H4 (cell line): ENCODE data around the gene SLITRK1. TPM values are rescaled to one million over a fixed set of nuclear protein-coding genes. Genes with fewer than 3 reads are reported as not detected.

Experiments
- DNase-seq: peaks from one replicate; pipeline ENCODE4 v3.0.0-alpha.2; 2015; ENCODE audit warnings: low spot score
- total RNA-seq: library from RNA; depleted of rRNA; stranded (reverse); fragments of >200 nt; shearing (Covaris generic); gene quantifications from 2 replicates; pipeline ENCODE4 v1.2.3, GENCODE V29; 2014; rRNA removed

SLITRK1 gene, protein sequence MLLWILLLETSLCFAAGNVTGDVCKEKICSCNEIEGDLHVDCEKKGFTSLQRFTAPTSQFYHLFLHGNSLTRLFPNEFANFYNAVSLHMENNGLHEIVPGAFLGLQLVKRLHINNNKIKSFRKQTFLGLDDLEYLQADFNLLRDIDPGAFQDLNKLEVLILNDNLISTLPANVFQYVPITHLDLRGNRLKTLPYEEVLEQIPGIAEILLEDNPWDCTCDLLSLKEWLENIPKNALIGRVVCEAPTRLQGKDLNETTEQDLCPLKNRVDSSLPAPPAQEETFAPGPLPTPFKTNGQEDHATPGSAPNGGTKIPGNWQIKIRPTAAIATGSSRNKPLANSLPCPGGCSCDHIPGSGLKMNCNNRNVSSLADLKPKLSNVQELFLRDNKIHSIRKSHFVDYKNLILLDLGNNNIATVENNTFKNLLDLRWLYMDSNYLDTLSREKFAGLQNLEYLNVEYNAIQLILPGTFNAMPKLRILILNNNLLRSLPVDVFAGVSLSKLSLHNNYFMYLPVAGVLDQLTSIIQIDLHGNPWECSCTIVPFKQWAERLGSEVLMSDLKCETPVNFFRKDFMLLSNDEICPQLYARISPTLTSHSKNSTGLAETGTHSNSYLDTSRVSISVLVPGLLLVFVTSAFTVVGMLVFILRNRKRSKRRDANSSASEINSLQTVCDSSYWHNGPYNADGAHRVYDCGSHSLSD
- not detected in 2 replicates for total RNA-seq

DNA sequence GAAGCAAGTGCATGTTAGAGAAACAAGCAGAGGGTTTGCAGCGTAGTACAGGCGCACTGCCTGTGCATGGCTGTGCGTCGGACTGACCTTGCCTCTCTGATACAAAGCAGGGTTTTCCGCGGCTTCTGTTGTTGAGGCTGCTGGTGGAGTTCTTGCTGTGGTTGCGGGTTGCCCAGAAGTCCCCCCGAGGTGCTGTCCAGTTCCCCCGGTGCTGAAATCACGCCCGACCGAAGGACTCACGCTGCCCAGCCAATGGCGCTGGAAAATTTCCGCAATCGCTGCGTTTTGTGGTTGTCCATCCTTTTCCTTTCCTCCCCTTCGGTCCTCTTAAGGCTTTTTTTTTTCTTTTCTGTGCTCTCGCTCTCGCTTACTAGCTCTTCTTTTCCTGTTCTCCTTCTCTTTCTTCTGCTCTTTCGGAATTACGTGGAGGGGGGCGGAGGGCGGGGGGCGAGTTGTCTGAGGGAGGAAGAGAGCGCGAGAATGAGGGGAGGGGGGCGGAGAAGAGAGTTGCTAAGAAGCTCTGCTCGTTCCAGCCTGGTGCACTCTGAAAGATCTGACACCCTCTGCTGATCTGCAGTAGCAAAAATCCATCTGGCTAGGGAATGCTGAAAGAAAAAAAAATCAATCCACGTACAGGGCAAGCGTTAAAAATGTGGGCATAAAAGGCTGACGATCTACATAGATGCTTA lies at the start of gene SLITRK1:
TSS of gene SLITRK1 (minus strand) at position 558 of the 689 bp plus-strand sequence. CDS start 967 bp downstream, outside the sequence.
- DNase-seq, result peak; percentile 9

- no peak for DNase-seq
These were observed 46.9 kb upstream of the SLITRK1 start for GRCh38 chr13:83929157-83929556.

DNA sequence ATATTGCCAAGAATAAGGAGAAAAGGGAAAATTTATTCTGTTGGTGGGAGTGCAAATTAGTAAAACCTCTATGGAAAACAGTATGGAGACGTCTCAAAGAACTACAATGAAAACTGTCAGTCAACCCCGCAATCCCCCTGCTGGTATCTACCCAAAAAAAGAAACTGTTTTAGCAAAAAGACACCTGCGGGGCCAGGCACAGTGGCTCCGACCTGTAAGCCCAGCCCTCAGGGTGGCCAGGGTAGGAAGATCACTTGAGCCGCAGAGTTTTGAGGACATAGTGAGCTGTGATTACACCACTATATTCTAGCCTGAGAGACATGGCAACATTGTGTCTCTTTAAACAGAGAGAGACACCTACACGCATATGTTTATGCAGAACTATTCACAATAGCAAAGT lies 37.5 kb upstream of the SLITRK1 start:
- DNase-seq, result no peak

- no peak for DNase-seq
These were observed 32.1 kb upstream of the SLITRK1 start for GRCh38 chr13:83914368-83914767.

DNA sequence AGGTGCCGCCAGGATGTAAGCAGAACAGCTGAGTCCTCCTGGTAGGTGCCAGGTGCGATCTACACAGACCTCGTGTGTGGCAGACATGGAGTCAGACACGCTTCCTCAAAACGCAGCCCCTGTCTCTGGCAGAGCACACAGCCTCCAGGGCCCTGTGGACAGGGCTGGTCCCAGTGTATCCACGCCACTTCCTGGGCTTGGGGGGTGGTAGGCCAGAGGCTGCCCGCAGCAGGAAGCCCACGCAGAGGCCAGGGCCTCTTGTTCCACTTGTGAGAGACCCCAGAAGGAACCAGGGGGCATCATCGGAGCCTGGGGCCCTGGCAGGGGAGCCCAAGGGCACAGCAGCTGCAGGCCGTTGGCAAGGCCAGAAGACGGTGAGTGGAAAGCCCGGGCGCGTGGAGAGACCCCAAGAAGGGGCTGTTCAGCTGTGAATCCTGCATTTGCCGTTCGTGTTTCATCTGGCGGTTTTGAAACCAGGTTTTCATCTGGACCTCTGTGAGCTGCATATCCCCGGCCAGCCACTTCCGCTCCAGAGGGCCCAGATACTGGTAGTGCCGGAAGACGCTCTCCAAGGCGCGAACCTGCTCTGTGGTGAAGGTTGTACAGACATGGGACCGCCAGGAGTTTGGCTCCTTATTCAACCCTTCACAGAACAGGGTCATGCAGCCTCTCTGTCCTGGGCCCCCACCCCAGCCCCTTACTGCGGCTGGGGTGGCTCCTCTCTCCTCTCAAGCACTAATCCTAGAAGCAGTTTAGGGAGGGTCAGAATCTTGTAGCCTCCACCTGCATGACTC lies 25.1 kb upstream of the SLITRK1 start:
- DNase-seq, result no peak

- DNase-seq, result no peak
These were observed 24.1 kb upstream of the SLITRK1 start for GRCh38 chr13:83906240-83906820.

GRCh38 chr13:83905641-83906040 lies 23.4 kb upstream of the SLITRK1 start:
- no peak for DNase-seq

DNA sequence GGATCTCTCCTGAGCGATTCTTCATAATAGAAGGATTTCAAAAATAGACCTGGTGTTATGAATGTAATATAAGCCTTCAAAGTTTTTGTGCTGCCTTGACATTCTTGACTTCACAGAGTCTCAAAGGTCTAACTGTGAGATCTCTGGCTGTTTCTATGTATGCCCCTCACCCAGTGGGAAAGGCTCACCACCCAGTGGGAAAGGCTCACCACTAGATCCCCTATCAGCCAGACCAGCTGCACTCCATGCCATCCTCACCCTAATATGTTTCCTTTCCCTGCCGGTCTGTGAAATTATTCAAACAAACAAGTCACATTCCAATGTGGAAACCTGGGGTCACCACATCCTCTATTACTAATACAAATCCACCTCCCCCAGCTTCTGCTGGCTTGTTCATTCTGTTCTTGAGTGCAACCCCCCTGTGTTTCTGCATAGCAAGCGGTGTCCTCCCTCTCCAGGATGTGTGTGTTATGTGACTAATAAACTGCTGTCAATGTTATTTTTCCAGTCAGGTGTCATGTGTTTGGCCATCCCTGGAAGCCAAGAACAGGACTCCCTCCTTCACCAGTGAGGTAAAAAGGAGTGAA lies 13.8 kb upstream of the SLITRK1 start:
- peak; percentile 47 for DNase-seq

GRCh38 chr13:83890358-83890757 lies 8.1 kb upstream of the SLITRK1 start:
- DNase-seq, result no peak

GRCh38 chr13:83884141-83884540 lies 1.9 kb upstream of the SLITRK1 start:
- DNase-seq, result no peak

- no peak for DNase-seq
These were observed 818 bp upstream of the SLITRK1 start for GRCh38 chr13:83883061-83883523.

GRCh38 chr13:83882606-83882959 lies 309 bp upstream of the SLITRK1 start:
- no peak for DNase-seq

GRCh38 chr13:83881140-83881684 lies 1.1 kb downstream of the SLITRK1 start:
- no peak for DNase-seq

DNA sequence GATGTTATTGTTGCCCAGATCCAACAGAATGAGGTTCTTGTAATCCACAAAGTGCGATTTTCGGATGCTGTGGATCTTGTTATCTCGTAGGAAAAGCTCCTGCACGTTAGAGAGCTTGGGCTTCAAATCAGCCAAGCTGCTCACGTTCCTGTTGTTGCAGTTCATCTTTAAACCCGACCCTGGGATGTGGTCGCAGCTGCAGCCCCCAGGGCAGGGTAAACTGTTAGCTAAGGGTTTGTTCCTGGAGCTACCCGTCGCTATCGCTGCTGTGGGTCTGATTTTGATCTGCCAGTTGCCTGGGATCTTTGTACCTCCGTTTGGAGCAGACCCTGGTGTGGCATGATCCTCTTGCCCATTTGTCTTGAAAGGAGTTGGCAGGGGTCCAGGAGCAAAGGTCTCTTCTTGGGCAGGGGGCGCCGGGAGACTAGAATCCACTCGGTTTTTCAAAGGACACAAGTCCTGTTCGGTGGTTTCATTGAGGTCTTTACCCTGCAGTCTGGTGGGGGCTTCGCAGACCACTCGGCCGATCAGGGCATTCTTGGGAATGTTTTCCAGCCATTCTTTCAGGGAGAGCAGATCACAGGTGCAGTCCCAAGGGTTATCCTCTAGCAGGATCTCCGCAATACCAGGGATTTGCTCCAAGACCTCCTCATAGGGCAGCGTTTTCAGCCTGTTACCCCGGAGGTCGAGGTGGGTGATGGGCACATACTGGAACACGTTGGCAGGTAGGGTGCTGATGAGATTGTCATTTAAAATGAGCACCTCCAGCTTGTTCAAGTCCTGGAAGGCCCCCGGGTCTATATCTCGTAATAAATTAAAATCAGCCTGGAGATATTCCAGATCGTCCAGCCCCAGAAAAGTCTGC lies 1.8 kb downstream of the SLITRK1 start:
- DNase-seq, result no peak

DNA sequence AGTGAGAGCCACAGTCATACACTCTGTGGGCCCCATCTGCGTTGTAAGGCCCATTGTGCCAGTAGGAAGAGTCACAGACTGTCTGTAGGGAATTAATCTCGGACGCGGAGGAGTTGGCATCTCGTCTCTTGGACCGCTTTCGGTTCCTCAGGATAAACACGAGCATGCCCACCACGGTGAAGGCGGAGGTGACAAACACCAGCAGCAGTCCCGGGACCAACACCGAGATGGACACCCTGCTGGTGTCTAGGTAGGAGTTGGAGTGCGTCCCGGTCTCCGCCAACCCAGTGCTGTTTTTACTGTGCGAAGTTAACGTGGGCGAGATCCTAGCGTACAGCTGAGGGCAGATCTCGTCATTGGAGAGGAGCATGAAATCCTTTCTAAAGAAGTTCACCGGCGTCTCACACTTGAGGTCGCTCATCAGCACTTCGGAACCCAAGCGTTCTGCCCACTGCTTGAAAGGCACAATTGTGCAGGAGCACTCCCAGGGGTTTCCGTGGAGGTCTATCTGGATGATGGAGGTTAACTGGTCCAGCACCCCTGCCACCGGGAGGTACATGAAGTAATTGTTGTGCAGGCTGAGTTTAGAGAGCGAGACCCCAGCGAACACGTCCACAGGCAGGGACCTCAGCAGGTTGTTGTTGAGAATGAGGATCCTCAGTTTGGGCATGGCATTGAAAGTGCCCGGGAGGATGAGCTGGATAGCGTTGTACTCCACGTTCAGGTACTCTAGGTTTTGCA lies 2.7 kb downstream of the SLITRK1 start:
- DNase-seq, result no peak

- no peak for DNase-seq
These were observed 3.4 kb downstream of the SLITRK1 start for GRCh38 chr13:83878691-83879430.

DNA sequence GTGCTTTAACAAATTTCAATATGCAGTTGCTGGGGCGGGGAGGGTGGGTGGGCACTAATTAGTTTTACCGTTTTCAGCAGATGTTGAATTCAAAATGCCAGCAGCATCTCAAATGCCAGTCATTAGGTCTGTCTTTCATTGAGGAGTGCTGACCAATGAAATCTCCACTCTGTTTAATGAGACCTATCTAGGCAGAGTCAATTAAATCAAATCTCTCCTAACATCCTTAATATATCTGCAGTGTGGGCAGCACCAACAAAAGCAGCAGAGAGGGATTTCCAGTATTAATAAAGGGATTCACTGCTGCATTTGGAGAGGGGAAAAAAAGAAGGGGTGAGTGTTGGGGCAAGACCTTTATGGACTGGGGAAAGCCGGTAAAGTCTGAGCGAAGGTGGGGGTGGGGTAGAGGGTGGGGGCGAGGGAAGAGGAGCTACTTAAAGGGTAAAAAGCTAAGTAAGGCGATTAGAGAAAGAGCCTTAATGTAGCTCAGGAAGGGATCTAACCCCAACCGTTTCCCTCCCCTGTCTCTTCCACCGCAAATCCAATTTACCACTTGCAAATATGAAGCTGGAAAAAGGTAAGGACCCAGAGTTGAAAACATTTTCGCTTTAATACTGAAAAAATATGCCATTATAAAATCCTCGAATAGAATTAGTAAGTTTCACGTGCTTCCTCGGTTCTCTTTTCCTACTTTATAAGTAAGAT lies 4.5 kb downstream of the SLITRK1 start:
- no peak for DNase-seq

DNA sequence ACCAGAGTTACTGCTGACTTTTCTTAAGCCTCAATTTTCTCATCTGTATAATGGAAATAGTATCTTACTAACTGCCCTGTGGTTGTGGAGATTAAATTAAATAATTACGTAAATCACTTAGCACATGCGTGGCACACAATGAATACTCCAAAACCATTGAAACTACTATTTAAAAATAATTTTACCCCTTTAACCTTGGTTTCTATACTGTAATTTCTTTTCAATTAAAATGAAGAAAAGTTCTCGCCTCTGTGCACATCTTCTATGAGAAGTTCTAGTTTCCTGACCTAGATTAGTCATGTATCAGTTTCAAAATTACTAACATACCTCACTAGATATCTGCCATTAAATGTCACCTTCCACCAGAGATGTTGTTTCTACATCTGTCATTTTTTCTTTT lies 5.7 kb downstream of the SLITRK1 start:
- no peak for DNase-seq
